T-cell (primary cell): ENCODE data around the gene NTM. TPM values are rescaled to one million over a fixed set of nuclear protein-coding genes. Genes with fewer than 3 reads are reported as not detected.
"Not testable (repeated sequence)": the region's sequence is repeated elsewhere in the genome, so short reads cannot be mapped to it uniquely, and the experiment has no call there.

Source experiments
- ATAC-seq, 4 experiments: fragments of 200-7000 bp in 3 of 4; fragments of 150-1000 bp in 1 of 4; cut with Tn5 transposase; replicated peaks in 1 of 4; 1 replicate in 3 of 4; 2 replicates in 1 of 4; pipeline ENCODE4 v1.10.0; 2021; ENCODE audit warnings: moderate library complexity in 3 of 4, mild to moderate bottlenecking in 2 of 4, moderate number of reproducible peaks in 1 of 4
- CTCF ChIA-PET, 2 donors: fragments of 300-600 bp; sonication (Branson Sonifier 250); formaldehyde crosslinking; loops; one replicate each; lab custom pipeline; 2022; ENCODE audit warnings: antibody characterized with exemption in 2 of 2; lab: Charles Lee
- POLR2A ChIA-PET, 2 donors: fragments of 300-600 bp; sonication (Branson Sonifier 250); formaldehyde crosslinking; loops; one replicate each; lab custom pipeline; 2022; ENCODE audit warnings: antibody characterized with exemption in 2 of 2; lab: Charles Lee
- DNase-seq, 35 experiments: peaks; one replicate each; pipeline versions ENCODE4 v3.0.0 to v3.0.0-alpha.2; 2013 to 2023
- H3K27ac ChIP-seq: one replicate; pipeline ENCODE4 v1.5.1; 2013; ENCODE audit warnings: low read length
- H3K27me3 ChIP-seq, 2 experiments: replicated peaks in 1 of 2; 1 replicate in 1 of 2; 2 replicates in 1 of 2; pipeline versions ENCODE4 v1.6.1 to v1.7.0; 2013; ENCODE audit warnings: low read length in 1 of 2, mixed read lengths in 1 of 2; ENCODE audit not compliant: control insufficient read depth in 2 of 2, insufficient read depth in 2 of 2; ENCODE audit errors: extremely low read depth in 1 of 2
- H3K36me3 ChIP-seq, 2 donors: 1 replicate in 1 of 2; 2 replicates in 1 of 2; pipeline versions ENCODE4 v1.6.1 to v1.7.0; 2013; ENCODE audit warnings: low read length in 1 of 2; ENCODE audit not compliant: control insufficient read depth in 2 of 2, insufficient read depth in 1 of 2; ENCODE audit errors: extremely low read depth in 1 of 2
- H3K4me1 ChIP-seq, 2 experiments: 1 replicate in 1 of 2; 2 replicates in 1 of 2; pipeline versions ENCODE4 v1.6.1 to v1.7.0; 2013; ENCODE audit warnings: low read length in 2 of 2, mixed read lengths in 1 of 2; ENCODE audit not compliant: insufficient read depth in 2 of 2, control insufficient read depth in 1 of 2; ENCODE audit errors: extremely low read depth in 1 of 2
- H3K4me3 ChIP-seq, 2 donors: 1 replicate in 1 of 2; 2 replicates in 1 of 2; pipeline versions ENCODE4 v1.5.1 to v1.7.0; 2013; ENCODE audit warnings: mild to moderate bottlenecking in 2 of 2, low read length in 1 of 2, moderate library complexity in 1 of 2; ENCODE audit not compliant: control insufficient read depth in 1 of 2; ENCODE audit errors: extremely low read depth in 1 of 2
- H3K9me3 ChIP-seq: 2 replicates; pipeline ENCODE4 v1.7.0; 2013
- H3K27ac Mint-ChIP-seq, 2 donors: one replicate each; pipeline ENCODE4 v1.8.0; 2020 to 2021; ENCODE audit warnings: mild to moderate bottlenecking in 2 of 2, mixed read lengths in 2 of 2
- H3K27me3 Mint-ChIP-seq, 2 donors: one replicate each; pipeline ENCODE4 v1.8.0; 2021 to 2022; ENCODE audit warnings: mixed read lengths in 2 of 2
- H3K36me3 Mint-ChIP-seq: one replicate; pipeline ENCODE4 v1.8.0; 2021; ENCODE audit warnings: mixed read lengths
- H3K4me1 Mint-ChIP-seq, 3 donors: one replicate each; pipeline ENCODE4 v1.8.0; 2020 to 2022; ENCODE audit warnings: mixed read lengths in 3 of 3, mild to moderate bottlenecking in 1 of 3
- H3K4me3 Mint-ChIP-seq, 3 donors: one replicate each; pipeline ENCODE4 v1.8.0; 2020 to 2022; ENCODE audit warnings: mild to moderate bottlenecking in 3 of 3, mixed read lengths in 3 of 3, moderate library complexity in 3 of 3
- H3K9me3 Mint-ChIP-seq, 3 donors: one replicate each; pipeline ENCODE4 v1.8.0; 2020 to 2022; ENCODE audit warnings: mixed read lengths in 3 of 3
- WGBS: methylation state at CpG from one replicate; pipeline ENCODE4 v1.1.5; 2013; ENCODE audit warnings: missing lambda C conversion rate; ENCODE audit not compliant: insufficient coverage; 5-methylcytosine and 5-hydroxymethylcytosine counted together
- total RNA-seq, 35 experiments: library from RNA in 6 of 35; stranded (reverse) in 6 of 35; fragments of 120-200 nt in 1 of 35; gene quantifications; one replicate each; pipeline versions ENCODE4 v1.2.1 to v1.2.4 and lab custom pipeline; 2013 to 2026

NTM gene
- total RNA-seq, 5 donors from 2014 or later (not counting 1 experiment from before 2014, with no cell fraction given), result not detected

- H3K27ac Mint-ChIP-seq, POLR2A ChIA-PET, H3K4me1 ChIP-seq: not testable (repeated sequence)
These were observed 949.0 kb downstream of the NTM start for GRCh38 chr11:132319419-132319818.

DNA sequence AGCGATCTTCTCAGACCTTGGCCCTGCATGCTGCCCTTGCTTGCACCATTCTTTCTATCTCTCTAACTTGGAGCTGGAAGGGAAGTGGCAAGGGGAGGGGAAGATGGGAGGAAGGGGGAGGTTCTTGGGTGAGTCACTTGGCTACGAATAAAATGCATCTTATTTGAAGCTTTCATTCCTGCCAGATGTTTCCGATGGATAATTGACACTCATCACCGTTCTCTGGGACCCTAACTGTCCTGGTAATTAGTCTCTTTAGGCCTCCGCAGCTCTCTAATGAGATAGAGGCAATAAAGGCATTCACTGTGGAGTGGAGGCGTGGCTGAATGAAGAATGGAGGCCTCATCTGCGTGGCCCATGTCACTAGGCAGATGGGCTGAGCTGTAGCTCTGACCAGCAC lies 960.1 kb downstream of the NTM start:
- Mint-ChIP-seq H3K27ac (no peak overlapping the region), H3K4me3 (no peak overlapping the region)
- POLR2A ChIA-PET, result no interaction called here

More at GRCh38 chr11:132319419-132319818, 949.0 kb downstream of the NTM start:
- H3K27me3 Mint-ChIP-seq, H3K27ac ChIP-seq, DNase-seq, H3K9me3 ChIP-seq, H3K9me3 Mint-ChIP-seq, H3K27me3 ChIP-seq, ATAC-seq, H3K36me3 Mint-ChIP-seq, H3K36me3 ChIP-seq, H3K4me3 ChIP-seq, H3K4me3 Mint-ChIP-seq, CTCF ChIA-PET, H3K4me1 Mint-ChIP-seq: not testable (repeated sequence)
- 75% methylated on average over 1 of the region's 6 CpGs for WGBS

DNA sequence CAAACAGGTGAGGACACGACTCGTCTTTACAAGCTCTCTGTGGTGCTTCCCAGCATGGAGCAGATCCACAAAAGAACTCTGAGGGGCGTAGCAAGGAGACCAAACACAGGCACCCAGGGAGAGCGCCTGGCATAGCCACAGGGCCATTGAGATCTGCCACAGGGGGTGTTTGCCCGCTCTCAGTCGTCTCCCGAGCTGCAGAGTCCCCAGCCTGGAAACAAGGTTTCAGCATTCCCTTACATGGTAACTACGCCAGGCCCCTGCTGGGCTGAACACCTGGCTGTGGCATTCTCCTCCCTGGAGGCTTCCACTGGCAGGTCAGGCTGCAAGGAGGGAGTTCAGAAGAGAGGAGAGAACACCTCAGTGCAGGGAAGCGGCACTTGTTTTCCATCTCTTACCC lies 962.1 kb downstream of the NTM start:
- Mint-ChIP-seq H3K4me3 (no peak overlapping the region), H3K4me1 (no peaks in the 10 kb centered on the region), H3K27me3 (no peaks in the 10 kb centered on the region), H3K9me3 (peaks cover 0 to 13% (median 0%) of the 10 kb centered on the region in 3 donors), H3K27ac (no peak overlapping the region), H3K36me3 (no peaks in the 10 kb centered on the region)
- Histone ChIP-seq H3K27ac (no peak overlapping the region), H3K27me3 (no peaks in the 10 kb centered on the region), H3K4me3 (no peak overlapping the region), H3K36me3 (no peaks in the 10 kb centered on the region), H3K4me1 (no peaks in the 10 kb centered on the region), H3K9me3 (no peaks in the 10 kb centered on the region)
- ChIA-PET POLR2A (no interaction called here), CTCF (no interaction called here)
- DNase-seq (no peak), ATAC-seq (no peak)
- WGBS, result 67% methylated on average over 8 of the region's 9 CpGs

More for the DNA sequence above, 960.1 kb downstream of the NTM start:
- no peaks in the 10 kb centered on the region for H3K4me1 Mint-ChIP-seq
- ATAC-seq (no peak), DNase-seq (no peak)
- WGBS, result 68% methylated on average over 6 of the region's 7 CpGs
- no peaks in the 10 kb centered on the region for H3K27me3 Mint-ChIP-seq
- Histone ChIP-seq H3K36me3 (no peaks in the 10 kb centered on the region), H3K9me3 (no peaks in the 10 kb centered on the region), H3K27ac (no peak overlapping the region), H3K4me1 (no peaks in the 10 kb centered on the region), H3K4me3 (no peak overlapping the region), H3K27me3 (no peaks in the 10 kb centered on the region)
- no peaks in the 10 kb centered on the region for H3K36me3 Mint-ChIP-seq
- H3K9me3 Mint-ChIP-seq, result peaks cover 0 to 13% (median 7%) of the 10 kb centered on the region in 3 donors
- CTCF ChIA-PET, result no interaction called here

DNA sequence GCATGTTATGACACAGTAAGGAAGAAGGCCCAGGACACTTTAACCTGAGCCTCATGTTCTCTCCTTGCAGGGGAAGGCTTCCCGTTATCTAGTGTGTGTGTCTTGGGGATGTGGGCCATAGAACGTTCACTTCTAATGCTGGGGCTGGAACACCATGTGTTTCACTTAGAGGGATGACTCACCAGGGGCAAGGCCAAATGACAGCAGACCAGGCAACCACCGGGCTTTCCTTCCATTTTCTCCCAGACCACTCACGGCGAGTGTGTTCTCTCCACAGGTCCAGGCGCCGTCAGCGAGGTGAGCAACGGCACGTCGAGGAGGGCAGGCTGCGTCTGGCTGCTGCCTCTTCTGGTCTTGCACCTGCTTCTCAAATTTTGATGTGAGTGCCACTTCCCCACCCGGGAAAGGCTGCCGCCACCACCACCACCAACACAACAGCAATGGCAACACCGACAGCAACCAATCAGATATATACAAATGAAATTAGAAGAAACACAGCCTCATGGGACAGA lies 964.4 kb downstream of the NTM start:
- ChIA-PET POLR2A (no interaction called here), CTCF (no interaction called here)
- Histone ChIP-seq H3K36me3 (no peaks in the 10 kb centered on the region), H3K4me1 (no peaks in the 10 kb centered on the region), H3K4me3 (no peak overlapping the region), H3K27me3 (no peaks in the 10 kb centered on the region), H3K9me3 (no peaks in the 10 kb centered on the region), H3K27ac (no peak overlapping the region)
- no peaks in the 10 kb centered on the region for H3K36me3 Mint-ChIP-seq
- peaks cover 0 to 12% (median 0%) of the 10 kb centered on the region in 3 donors for H3K9me3 Mint-ChIP-seq
- no peak overlapping the region for H3K27ac Mint-ChIP-seq
- ATAC-seq (no peak), DNase-seq (no peak)
- WGBS, result 91% methylated on average over 10 of the region's 15 CpGs
- no peaks in the 10 kb centered on the region for H3K4me1 Mint-ChIP-seq
- H3K27me3 Mint-ChIP-seq, result no peaks in the 10 kb centered on the region
- H3K4me3 Mint-ChIP-seq, result no peak overlapping the region

- no peak for DNase-seq
- no peaks in the 10 kb centered on the region for H3K27me3 Mint-ChIP-seq
- POLR2A ChIA-PET, result no interaction called here
- no peaks in the 10 kb centered on the region for H3K4me1 ChIP-seq
- H3K27ac Mint-ChIP-seq, result no peak overlapping the region
- H3K9me3 ChIP-seq, result no peaks in the 10 kb centered on the region
- H3K27ac ChIP-seq, result no peak overlapping the region
- 89% methylated on average over 6 of the region's 14 CpGs for WGBS
- H3K27me3 ChIP-seq, result no peaks in the 10 kb centered on the region
- CTCF ChIA-PET, result no interaction called here
- no peaks in the 10 kb centered on the region for H3K36me3 Mint-ChIP-seq
- peaks cover 0 to 12% (median 0%) of the 10 kb centered on the region in 3 donors for H3K9me3 Mint-ChIP-seq
- H3K4me1 Mint-ChIP-seq, result no peaks in the 10 kb centered on the region
- ATAC-seq, result no peak
- no peaks in the 10 kb centered on the region for H3K36me3 ChIP-seq
- no peak overlapping the region for H3K4me3 ChIP-seq
- H3K4me3 Mint-ChIP-seq, result no peak overlapping the region
These were observed 964.9 kb downstream of the NTM start for GRCh38 chr11:132335311-132335710.

- Histone ChIP-seq H3K4me1 (no peaks in the 10 kb centered on the region), H3K27ac (no peak overlapping the region), H3K4me3 (no peak overlapping the region), H3K27me3 (no peaks in the 10 kb centered on the region), H3K9me3 (no peaks in the 10 kb centered on the region), H3K36me3 (no peaks in the 10 kb centered on the region)
- DNase-seq (no peak), ATAC-seq (no peak)
- Mint-ChIP-seq H3K4me1 (no peaks in the 10 kb centered on the region), H3K27ac (no peak overlapping the region), H3K27me3 (no peaks in the 10 kb centered on the region), H3K36me3 (no peaks in the 10 kb centered on the region), H3K9me3 (peaks cover 0 to 4% (median 0%) of the 10 kb centered on the region in 3 donors), H3K4me3 (no peak overlapping the region)
- ChIA-PET CTCF (no interaction called here), POLR2A (no interaction called here)
- WGBS, result 90% methylated on average over 4 of the region's 12 CpGs
These were observed 966.5 kb downstream of the NTM start for GRCh38 chr11:132336781-132337535.
